ENCODE results near the gene HRH1.
"Not testable (repeated sequence)": the region's sequence is repeated elsewhere in the genome, so short reads cannot be mapped to it uniquely, and the experiment has no call there.

HRH1 gene

DNA sequence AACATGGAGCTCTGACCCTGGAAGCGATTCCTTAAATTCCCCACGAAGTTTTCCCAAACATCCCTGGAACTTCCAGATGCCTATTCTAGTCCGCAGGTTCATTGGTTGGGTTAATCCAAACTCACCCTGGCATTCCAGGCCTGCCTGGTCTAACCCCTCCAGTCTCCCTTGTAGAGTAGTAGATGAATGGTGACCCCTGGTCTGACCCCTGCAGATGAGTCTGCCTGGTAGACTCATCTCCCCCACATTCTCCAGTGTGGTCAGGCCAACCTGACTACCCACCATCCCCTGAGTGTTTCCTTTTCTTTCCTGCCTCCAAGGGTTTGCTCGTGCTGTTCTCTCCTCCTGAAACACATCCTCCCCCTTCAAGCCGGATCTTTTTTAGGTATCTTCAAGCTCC is 10.8 kb upstream of the HRH1 start:
- no peak for DNase-seq

DNA sequence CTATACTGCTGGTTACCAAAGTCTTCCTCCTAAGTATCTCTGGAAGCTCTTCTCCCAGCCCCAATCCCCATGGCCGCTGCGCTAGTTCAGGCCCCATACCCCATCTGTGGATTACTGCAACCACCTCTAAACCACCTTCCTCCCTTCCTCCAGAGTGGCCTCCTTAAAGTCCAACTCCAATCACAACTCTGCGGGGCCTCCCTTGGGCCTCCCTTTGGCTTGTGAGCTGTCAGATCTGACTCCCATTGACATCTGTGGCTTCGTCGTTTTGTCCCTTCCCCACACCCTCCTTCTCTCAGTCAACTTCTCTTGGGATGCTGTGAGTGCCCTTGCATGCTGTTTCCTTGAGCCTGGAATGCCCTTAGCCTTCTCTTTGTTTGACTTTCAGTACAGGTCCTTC is 9.3 kb upstream of the HRH1 start:
- no peak for DNase-seq

DNA sequence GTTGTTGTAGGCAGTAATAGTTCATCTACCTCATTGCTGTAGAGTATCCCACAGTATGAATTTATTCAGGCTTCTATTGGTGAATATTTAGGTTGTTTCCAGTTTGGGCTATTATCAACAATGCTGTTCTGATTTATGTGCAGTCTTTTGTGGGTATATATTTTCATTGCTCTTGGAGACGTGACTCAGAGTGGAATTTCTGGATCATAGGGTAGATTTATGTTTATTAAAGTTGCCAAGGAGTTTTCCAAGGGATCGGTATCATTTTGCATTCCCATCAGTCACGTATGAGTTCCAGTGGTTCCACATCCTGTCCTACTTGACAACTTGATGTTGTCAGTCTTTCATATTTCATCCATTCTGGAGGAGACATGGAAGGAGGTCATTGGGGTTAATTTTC is 8.4 kb upstream of the HRH1 start:
- no peak for DNase-seq

DNA sequence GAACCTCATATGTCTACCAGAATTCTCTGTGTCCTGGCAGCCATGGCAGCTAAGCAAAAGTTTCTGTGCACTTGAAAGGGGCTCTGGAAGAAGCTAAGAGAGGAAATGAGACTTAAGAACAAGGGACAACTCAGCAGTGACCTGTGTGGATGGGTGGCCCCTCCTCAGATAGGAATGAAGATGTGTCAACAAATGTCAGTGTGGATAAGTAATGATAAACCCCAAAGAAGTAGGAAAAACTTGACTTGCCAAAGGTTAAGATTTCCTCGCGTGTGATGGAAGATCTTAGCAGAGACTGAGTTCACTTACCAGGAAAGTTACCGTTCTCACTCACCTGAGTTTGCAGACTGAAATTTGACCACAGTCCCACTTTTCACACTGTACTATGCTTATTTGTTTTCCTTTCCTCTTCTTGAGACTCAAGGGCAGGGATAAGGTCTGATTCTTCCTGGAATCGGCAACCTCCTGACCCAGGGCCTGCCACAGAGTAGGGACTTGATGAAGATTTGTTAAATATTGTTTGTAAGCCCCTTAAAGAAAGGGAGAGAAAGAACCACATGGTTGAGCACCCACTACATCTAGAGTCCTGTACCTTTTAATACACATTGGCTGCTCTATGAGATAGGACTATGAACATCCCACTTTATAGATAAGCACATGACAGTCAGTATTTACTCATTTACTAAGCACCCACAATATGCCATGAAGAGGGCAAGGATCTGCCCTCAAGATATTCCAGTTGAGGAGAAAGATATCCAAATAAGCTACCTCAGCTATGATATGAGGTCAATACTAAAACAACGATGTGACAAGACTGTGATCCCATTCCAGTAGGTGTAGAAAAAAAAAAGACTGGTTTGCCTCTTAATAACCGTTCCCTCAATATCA is 7.3 kb upstream of the HRH1 start:
- no peak for DNase-seq

DNA sequence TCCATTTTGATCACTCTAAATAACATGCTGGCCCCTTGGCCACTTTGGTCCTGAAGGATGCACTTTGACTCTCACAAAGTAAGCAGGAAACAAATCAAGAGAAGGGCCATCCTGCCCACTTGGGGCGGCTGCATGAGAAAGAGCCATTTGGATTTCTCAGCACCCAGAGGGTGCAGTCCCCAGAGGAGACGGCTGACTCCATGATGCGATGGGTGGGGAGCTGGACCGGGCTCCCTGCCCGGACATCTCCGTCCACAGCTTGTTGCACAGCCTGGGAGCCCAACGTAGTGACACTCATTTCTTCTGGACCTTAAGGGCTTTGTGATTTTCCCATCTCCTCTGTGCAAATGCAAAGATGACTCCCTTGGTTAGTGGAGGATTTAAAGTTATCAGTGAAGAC is 4.0 kb upstream of the HRH1 start:
- DNase-seq: no peak

DNA sequence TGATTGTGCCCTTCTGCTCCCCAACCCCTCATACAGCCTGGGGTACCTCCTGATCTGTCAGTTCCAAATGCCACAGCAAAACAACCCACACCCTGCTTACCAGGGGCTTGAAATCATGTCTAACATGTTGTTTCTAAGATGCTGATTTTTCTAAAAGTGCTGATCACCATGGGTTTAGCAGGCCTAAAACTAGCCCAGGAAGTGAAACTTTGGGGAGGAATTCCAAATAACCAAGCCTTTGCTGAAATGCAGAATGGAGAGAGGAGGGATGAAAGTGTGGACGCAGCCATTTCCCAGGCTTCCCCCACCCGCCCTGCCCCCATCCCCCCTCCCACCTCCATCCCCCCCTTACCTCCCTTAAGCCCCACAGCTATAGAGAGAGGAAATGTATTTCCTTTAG is 2.0 kb upstream of the HRH1 start:
- DNase-seq: no peak

DNA sequence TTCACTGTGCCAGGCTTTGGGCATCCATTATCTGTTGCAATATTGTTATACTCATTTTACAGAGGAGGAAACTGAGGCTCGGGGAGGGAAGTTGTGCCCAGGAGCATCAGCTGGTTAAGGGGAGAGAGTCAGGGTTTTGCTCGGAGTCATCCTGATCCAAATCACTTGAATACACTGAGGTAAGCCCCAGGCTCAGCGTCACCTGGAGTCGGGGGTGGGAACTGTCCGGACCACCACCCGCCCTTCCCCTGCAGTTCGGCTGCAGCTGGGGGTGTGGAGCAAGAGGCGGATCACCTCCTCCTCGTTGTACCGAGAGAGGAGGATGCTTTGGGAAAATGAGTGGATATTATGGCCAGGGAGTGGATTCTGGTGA is 646 bp downstream of the HRH1 start:
- no peak for DNase-seq

DNA sequence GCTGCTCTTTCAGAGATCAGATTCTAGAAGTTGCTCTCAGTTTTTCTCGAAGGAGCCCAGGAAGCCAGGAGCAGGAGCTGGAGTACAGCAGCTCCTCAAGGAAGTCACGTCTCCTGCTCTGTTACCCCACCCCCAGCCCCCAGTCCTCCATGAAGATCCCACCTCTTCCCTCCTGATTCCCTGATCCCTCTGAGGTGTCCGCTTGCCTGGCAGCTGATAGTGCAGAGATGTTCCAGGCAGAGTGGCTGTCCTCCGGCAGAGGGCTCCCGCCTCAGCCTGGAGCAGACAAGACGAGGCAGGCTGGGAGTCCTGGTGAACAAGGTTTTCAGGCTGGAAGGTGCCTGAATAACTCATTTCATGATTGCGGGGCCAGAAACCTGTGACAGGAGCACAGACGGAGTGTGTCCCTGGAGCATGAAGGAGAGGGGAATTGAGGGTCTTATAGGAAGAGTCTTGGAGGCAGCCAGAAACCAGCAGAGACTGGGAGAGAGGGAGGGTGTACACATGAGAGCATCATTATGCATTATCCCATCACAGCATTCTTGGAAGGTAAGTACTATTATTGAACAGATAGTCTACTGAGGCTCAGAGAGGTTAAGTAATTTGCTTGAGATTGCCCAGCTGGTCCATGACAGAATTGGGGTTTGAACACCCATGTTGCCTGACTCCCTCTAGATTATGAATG is 1.2 kb downstream of the HRH1 start:
- DNase-seq: peak; percentile 25

DNA sequence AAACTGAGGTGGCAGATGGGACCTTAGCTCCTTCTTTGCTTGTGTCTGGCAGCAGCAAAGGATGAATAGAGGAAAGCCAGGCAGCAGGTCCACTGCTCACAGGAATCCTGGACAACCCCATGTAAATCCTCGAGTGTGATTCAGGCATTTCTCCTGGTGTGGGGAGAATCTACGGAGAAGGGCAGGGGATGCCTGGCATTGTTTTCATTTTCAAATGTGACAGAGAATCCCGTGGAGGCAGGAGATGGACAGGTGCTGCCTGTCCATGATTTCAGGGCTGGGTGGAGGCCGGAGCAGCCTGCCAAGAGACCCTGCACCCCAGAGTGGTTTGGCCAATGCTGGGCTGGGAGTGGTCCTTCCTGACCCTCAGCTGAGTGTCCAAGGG is 1.7 kb downstream of the HRH1 start:
- DNase-seq: no peak

DNA sequence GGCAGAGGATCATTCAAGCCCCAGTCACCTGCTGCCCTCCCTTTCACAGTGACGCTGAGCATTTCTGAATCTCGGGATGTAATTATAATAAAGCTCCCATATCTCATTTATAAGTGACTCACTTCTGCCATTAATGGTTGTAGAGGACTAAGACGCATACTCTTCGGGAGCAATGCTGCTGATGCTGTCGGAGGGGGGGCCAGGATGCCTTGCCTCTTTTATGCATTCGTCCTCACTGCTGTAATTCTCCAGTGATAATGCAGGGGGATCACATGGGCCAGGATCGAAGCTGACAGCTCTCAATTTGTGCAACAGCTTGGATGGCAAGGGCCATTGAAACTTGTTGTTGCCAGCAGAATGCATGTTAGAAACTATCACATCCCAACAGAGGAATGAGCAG is 3.1 kb downstream of the HRH1 start:
- no peak for DNase-seq

DNA sequence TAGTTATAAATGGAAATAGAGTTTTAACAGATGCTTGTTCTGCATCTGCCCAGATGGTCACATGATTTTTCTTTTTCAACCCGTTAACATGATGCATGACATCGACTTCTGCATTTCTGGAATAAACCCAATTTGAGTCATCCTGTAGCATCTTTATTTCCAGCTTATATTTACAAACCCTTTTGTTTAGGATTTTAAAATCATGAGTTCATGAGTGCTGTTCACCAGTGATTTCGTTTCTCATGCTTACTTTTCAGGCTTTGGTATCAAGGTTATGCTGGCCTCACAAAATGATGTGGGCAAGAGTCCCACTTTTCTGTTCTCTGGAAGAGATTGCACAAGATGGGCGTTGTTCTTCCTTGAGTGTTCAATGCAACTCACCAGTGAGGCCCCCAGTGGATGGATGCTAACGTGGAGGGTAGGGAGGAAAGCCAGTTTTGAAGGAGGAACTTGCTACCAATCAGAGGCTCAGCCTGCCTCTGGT is 5.2 kb downstream of the HRH1 start:
- DNase-seq: no peak

DNA sequence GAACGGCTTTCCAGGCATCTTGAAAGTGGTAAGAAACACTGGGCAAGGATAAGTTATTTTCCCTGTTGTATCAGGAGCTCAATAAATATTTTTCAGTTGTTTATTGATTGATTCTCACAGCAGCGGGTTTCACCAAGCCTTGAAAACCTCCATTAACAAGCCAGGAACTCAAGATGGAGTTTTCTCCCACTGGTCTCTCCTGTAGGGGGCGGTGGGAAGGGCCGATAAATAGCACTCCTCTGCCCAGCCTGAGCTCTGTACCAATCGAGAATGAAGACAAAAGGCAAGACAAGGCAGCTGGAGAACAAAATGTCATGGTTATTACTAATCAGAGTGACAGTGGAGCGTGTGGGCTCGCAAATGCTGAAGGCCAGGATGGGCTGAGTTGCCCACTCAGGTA is 7.4 kb downstream of the HRH1 start:
- DNase-seq: no peak

DNA sequence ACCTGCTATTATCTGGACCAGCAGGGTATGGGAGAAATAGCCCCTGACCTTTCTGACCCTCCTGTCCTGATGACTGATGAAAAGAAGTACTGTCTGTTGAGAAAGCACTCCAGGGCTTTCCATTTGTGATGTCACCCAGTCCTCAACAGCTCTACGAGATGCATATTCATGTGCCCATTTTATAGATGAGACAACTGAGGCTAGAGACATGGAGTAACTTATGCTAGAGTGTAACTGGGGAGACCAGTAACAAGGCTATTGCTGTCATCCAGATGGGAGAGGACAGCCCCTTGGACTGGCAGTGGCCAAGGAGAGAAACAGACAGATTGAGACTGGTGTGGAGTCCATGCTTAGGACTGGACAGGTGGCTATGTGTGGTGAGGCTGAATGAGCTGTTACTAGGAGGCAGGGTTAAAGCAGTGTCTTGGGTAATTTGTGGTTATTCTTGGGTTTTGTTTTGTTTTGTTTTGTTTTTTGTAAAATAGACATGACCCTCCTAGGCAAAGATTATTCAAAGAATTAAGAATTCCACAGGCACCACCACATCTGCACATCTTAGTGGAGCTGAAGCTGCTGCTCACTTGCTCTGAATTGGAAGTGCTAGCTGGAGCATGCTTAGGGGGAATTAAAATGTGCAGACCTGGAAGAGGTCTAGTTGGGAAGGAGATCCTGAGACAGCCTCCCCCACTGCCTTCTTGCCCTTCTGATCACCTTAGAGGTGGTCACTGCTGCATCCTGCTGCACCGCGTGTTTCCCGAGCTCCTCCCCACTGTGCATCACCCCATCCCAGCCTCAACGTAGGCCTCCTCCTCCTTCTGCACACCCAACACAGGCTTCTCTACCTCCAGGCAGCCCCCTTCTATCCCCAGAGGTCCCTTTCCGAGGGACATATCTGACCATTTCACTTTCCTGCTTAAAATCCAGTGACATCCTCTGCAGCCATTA is 8.4 kb downstream of the HRH1 start:
- DNase-seq: no peak

DNA sequence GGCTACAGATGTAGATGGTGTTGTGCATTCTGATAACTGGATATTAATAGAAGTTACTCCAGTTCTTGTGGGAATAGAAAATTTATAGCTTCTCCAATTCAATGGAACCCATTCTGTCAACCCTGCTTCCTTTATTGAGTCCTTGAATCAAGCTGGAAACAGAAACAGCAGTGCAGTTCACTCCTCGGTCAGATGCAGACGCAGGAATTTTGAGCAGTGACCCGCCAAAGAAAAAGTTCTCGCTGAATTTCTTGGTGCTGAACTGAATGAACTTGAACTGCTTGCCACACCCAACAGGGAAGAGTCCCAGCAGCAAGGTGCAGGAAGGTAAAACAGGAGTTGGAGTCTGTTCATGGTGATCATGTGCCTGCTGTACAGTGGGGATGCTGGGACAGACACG is 10.3 kb downstream of the HRH1 start:
- no peak for DNase-seq

DNA sequence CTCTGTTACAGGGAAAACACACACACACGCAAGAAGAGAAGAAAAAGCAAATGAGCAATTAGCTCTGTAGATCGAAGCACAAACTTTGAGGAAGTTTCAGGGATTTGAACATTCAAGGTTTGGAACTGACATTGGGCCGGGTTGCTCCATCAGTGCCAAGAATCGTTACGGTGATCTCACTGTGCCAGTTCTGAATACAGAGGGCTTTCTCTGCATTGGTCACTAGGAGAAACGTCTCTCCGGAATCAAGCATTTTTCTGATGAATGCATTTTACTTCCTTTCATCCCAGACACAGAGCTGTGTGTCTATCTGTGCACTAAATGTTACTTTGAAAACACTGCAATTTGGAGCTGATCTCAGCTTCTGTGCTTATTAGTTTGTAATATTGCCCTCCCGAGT is 11.2 kb downstream of the HRH1 start:
- no peak for DNase-seq

DNA sequence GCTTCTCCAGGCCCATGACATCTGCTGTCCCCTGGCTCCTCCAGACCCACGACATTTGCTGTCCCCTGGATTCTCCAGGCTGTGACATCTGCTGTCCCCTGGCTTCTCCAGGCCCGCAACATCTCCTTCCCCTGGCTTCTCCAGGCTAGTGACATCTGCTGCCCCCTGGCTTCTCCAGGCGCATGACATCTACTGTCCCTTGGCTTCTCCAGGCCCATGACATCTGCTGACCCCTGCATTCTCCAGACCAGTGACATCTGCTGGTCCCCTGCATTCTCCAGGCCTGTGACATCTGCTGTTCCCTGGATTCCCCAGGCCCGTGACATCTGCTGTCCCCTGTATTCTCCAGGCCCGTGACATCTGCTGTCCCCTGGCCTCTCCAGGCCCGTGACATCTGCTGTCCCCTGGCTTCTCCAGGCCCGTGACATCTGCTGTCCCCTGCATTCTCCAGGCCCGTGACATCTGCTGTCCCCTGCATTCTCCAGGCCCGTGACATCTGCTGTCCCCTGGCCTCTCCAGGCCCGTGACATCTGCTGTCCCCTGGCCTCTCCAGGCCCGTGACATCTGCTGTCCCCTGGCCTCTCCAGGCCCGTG is 12.6 kb downstream of the HRH1 start:
- DNase-seq: not testable (repeated sequence)

DNA sequence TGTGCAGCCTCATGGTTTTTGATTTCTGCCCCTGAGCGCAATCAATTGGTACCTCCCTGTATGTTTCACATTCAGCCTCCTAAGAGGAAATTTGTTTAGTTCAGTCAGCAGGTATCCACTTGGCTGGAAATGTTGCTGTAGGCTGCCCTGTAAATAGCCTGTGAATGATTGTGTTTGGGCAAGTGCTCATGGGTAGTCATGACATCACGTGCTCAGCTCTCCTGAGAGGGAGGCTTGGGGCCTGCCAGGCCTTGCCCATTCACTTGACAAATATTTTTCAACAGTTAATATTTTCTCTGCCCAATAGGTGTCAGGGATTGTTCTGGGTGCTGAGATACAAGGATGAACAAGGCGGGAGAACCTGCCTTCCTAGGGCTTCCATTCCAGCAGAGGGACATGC is 13.3 kb downstream of the HRH1 start:
- no peak for DNase-seq

DNA sequence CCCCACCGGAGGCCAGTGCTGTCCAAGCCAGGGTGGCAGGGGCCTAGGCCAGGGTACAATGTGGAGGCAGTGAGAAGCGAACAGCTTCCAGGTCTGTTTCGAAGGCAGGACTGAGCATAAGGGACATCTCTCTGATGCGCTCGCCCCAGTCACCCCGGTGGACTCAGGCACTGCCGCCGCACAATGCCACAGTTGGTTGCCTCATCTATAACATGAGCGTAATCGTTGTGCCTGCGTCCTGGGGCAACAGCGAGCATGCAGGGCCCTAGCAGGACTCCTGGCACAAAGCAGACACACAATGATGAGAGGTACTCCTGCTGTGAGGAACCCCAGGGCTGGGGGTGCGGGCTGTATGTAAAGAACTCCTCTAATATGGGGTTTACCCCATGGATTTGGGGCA is 14.1 kb downstream of the HRH1 start:
- DNase-seq: no peak

DNA sequence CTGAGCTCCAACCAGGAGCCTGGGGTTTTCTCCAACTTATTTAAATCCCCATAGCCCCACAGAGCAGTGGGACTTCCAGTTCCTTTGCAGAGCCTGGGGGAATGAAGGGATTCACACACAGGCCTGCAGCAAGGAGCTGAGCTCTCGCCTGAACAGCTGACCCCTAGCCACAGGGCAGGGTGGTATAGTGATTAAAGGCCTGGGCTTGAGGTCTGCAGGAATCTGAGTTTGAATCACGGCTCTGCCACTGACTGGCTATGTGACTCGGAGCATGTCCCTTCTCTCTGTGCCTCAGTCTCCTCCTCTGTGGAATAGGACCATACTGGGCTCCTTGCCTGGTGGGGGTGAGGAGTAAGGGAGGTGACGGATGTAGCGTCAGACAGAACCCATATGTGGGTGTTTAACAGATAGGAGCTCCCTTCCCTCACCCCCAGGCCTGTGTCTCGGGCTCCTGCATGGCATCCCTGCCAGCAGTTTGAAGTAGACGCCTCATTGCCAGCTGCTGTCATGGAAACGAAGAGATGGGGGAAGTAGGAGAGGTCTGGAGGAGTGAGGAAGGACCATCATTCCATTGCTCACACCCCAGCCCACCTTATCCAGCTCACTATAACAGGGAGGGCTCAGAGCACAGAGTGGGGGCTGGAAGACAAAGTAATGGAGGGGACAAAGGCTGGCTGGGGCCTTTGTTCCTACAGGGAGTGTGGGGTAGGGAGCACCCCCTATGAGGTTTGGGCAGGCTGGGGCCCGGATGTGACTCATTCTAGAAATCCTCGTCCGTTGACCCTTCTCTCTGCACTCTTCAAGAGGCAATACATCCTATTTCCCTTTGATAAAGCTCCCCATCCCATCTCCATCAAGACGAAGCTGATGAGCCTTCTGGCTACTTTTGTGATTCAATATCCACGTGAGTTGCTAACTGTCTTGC is 14.8 kb downstream of the HRH1 start:
- DNase-seq: no peak

DNA sequence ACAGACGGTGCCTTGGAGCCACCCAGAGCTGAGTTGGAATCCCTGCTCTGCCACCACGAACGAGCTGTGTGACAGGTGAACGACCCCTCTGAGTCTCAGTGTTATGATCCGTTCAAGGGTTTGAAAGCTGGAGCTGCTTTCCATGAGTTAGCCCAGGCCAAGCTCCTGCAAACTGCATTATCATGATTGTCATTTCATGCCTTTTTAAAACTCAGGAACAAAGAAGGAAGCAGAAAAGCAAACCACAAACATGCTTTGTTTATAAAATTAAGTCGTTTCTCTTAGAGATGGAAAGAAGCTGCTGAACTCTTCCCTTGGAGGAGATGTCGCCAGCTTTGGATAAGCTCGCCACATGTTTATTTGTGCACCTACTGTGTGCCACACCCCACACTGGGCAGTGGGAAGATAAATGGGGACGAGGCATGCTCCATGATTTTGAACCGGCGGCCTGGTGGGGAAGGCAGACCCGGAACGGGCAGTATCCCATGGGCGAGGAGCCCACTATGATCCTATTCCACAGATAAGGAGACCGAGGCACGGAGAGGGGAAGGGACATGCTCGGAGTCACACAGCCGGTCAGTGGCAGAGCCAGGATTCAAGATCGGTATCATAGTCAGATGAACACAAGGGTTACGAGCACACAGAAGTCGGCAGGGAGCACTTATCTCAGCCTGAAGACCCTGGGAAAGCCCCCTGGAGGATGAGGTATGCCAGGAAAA is 15.9 kb downstream of the HRH1 start:
- no peak for DNase-seq

DNA sequence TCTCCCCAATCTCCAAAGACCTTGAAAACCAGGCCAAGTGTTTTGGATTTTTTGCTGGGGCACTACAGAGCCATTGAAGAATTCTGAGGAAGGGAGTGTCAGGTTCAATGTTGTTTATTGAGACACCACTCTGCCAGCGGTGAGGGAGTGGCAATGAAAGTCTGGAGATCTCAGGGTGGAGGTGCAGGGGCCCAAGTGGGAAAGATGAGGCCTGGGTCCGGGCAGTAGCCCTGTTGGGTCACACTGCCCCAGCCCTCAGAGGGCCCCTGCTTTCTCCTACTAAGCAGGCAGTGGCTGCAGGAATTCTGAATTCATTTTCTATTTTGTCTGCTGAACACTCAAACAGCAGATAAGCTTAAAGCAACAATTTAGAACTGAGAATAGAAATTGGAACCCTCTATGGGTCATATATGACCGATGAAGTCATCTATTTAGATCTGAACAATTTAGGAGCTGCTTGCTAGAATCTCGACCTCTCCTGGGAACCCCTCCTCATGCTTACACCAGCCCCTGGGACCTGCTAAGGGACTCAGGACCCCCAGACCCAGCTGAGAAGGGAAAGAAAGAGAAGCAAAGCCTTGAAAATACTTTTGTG is 17.9 kb downstream of the HRH1 start:
- DNase-seq: no peak
